Amygdala (tissue), 56 donors: ENCODE data around the gene MAP2K7.

Source experiments
- DNase-seq, 56 donors: peaks; one replicate each; lab custom pipeline; 2025; lab: John Stamatoyannopoulos, UW

MAP2K7 gene

DNA sequence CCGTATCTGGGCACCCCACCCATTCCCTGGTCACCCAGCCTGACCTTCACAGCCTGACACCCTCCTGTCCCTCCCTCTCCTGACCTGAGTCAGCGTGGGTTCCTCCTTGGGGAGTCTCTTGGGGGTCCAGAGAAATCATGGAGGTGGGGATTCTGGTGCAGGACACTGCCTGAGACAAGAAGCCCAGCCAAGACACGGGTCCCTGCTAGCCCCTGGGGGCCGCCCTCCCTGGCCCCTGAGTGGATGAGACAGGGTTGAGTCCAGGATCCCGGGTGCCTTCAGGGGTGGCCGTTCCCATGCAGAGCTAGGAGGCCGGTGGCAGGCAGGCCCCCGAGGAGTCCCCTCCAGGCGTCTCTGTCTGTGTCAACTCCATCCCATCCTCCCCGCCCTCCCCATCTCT is 1.6 kb downstream of the MAP2K7 start:
- DNase-seq: no peak

DNA sequence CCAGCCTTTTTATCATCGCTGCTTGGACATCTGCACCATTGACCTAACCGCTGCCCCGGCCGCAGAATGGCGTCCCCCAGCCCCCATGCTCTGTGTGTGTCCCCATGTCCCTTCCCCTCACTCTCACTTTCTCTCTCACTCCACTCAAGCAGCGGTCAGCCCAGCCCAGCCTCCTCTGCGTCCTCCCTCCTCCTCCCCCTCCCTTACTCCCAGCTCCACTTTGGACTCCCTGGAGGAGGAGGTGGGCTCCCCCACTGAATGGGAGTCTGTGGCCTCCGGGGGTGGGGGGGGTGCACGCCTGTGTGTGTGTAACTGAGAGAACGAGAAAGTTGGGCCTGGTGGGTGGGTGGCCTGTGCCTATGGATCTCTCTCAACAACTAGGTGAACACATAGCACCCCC is 2.2 kb downstream of the MAP2K7 start:
- DNase-seq: no peak

DNA sequence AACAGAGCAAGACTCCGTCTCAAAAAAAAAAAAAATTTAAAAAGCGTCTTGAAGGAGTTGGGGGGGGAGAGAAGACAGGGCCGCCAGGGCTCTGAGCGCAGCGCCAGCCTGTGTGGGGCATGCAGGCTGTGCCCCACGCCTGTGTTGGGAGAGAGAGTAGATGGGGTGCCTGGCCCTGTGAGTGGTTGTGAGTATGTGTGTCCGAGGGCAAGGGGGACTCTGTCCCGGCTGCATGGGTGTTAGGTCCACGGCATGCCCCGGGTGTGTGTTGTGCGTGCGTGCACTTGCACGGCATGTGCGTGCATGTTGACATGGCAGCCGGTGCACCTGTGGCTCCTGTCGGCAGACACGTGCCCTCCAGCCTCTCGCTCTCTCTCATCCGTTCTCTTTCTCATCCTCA is 3.4 kb downstream of the MAP2K7 start:
- no peak for DNase-seq

DNA sequence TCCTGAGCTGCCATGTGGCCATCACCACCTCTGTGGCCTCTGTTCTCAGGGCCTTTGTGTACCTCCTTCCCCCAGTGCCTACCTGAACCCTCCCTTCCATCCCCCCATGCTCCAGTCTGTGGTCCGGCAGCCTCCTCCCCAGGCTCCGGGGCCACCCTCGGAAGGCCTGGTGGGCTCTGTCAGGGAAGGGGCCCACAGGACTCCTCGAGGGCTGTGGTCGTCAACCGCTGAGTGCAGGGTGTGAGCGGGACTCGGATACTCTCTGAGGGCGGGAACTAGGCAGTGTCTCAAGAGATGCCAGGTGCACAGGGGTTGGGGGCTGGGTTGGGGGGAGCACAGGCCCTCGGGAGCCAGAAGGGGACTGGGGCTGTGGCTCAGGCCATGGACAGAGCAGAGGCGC is 3.9 kb downstream of the MAP2K7 start:
- DNase-seq: no peak

DNA sequence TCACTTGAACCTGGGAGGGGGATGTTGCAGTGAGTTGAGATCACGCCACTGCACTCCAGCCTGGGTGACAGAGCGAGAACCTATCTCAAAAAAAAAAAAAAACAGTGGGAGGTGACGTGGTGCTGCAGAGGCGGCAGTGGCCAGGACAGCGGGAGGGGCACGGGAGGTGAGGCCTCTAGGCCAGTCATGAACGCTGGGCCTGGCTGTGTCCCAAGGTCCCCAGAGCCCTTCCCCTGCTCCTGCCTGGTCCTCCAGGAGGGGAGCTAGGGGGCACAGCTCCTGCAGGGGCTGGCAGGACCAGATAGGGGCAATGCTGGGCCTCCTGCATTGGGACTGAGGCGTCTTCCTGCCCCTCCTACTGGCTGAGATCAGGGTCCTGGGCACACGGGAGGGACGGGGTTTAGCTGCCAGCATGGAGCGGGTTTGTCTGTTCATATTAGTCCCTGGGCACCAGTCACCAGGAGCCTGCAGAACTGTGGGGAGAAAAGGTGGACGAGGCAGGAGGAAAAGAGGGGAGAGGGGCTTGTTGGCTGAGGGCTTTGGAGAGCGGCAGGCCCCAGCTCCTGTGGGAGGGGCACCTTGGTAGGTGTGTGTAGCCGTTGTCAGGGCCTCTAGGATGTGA is 4.5 kb downstream of the MAP2K7 start:
- no peak for DNase-seq

DNA sequence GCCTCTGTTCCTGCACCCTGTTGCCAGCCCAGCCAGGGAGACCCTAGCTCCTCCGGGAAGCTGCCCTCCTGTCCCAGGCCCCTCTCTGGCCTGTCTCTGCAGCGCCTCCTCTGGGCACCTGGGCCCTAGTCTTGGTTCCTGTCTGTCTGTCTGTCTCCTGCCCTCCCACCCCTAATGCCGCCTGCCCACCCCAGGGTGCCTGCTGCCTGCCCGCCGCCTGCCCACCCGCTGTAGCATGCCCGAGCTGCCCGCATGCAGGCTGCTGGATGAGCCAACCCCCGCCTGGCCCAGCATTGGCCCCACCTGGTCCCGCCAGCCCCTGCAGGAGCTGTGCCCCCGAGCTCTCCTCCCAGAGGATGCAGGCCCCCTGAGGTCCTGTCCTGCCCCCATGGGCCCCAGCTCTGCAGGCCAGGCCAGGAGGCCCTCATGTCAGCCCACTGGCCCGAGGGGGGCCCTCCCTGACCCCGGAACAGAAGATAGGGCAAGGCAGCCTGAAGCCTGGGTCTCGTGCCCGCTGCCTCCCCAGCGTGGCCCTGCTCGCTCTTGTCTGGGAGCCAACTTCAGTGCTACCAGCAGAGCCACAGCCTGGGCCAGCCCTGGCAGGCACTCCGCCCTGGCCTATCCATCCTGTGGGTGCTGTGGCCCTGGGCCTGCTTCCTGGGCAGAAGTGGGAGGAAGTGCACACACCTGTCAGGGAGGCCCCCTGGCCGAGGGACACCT is 5.2 kb downstream of the MAP2K7 start:
- no peak for DNase-seq

DNA sequence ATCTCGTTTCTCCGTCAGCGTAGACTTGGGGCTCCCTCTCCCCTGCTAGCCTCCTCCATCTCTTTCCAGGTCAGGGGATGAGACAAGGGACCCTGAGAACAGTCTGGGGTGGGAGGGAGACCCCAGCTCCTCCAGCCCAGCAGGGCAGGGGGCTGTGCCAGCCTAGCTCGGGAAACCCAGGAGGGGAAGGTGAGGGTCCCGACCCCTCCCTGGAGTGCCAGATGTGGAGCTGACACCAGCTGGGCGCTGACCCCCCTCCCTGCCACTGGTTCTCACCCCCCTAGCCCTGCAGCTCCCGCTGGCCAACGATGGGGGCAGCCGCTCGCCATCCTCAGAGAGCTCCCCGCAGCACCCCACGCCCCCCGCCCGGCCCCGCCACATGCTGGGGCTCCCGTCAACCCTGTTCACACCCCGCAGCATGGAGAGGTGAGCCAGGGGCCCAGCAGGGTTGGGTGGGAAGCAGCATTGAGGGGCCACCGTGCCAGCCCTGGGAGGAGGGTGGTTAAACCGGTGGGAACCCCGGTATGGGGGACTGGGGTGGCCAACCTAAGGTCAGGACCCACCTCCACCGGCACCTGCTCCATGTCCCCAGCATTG is 5.9 kb downstream of the MAP2K7 start:
- no peak for DNase-seq

DNA sequence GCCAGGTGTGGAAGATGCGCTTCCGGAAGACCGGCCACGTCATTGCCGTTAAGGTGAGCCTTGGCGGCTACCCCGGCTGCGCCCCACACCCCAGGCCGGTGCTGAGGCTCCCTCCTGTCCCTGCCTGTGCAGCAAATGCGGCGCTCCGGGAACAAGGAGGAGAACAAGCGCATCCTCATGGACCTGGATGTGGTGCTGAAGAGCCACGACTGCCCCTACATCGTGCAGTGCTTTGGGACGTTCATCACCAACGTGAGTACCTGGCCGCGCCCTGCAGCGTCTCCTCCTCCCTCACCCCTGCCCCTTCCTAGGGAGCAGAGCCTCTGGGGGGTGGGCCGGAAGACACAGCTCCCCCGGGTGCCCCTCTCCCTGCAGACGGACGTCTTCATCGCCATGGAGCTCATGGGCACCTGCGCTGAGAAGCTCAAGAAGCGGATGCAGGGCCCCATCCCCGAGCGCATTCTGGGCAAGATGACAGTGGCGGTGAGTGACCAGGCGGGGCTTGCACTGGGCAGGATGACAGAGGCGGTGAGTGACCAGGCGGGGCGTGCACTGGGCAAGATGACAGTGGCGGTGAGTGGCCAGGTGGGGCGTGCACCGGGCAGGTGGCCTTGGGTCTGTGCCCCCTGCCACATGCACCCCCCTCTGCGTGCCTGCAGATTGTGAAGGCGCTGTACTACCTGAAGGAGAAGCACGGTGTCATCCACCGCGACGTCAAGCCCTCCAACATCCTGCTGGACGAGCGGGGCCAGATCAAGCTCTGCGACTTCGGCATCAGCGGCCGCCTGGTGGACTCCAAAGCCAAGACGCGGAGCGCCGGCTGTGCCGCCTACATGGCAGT is 6.9 kb downstream of the MAP2K7 start:
- DNase-seq: no peak

DNA sequence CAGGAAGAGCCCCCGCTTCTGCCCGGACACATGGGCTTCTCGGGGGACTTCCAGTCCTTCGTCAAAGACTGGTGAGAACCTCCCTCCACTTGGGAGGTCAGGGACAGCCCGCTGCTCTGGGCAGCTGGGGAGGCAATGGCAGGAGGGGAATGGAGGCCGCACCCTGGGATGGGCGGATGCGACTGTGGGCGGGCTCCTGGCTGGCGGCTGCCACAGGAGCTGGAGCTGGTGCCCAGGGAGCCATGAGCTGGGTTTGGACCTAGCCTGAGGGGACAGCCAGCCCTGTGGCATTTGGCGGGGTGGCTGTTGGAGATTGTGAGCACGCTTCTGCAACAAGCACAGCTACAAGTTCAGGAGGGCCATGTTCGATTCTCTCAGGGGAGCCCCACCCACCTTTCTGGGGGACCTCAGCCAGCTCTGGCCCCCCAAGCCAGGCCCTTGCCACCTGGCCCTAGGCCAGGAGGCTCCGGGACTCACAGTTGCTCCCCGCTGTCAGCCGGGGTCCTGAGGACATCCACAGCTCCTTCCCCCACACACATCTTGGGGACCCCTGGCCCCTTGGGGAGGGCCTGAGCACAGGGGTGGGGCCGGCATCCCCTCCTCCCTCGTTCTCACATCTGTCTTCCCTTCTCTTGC is 7.9 kb downstream of the MAP2K7 start:
- no peak for DNase-seq

DNA sequence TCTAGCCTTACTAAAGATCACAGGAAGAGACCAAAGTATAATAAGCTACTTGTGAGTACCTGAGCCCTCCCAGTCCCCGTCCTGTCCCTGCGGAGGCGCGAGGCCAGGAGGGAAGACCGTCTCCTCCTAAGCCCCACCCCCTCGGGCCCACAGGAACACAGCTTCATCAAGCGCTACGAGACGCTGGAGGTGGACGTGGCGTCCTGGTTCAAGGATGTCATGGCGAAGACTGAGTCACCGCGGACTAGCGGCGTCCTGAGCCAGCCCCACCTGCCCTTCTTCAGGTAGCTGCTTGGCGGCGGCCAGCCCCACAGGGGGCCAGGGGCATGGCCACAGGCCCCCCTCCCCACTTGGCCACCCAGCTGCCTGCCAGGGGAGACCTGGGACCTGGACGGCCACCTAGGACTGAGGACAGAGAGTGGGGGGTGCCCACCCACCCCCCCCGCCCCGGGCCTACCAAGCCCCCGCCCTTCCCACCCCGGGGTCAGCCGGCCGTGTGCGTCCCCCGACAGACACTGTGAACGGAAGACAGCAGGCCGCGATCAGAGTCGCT is 8.5 kb downstream of the MAP2K7 start:
- no peak for DNase-seq

DNA sequence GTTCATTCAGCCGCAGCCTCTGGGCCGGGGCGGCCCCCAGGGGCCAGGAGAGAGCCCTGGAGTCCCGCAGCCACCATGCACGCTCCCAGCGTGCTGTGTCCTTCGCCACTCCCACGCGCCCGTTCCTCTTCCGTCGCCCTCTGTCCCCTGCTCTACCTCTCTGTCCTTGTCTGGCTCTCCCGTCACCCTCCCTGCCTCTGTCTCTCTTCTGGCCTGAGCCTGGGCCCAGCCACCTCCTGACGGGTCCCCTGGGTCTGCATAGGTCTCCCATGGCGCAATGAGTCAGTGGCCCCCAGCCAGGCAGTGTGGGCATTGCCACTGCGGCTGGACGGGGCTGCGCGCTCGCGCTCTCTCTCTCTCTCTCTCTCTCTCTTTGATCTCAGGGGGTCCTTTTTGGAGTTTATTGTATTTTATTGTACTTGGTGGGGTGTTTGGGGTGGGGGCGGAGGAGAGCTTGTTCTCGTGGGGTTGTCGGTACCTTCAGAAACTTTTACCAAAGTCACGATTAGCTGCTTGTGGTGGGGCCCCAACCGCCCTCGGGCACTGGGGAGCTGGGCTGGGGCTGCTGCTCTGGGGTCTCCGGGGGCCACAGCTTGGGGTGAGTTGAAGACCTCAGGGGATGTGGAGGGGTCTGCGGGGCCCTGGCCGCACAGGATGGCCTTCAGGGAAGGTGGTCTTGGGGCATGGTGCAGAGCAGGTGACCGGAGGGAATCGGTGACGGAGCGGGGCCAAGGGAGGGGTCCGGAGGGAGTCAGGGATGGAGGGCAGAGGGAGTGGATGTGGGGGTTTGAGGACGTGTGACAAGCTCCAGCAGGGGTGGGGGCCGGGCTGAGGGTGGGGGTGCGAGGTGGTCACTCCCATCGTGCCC is 9.3 kb downstream of the MAP2K7 start:
- no peak for DNase-seq

DNA sequence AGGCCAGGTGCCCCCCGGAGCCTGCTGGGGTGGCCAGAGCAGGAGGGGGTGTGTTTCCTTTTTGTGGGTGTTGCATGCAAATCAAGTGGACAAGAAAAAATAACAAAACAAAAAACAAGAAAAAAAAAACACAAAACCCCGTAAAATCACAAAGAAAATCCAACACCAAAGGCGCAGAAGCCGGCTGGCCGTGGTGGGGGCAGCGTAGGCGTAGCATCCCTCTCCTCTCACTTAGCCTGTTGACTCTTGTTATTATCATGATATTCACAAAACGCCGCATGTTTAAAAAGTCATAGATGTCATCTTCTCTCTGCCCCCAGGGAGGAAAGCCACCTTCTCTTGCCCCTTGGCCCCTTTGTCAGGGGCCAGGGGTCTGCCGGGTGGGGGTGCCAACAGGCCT is 10.0 kb downstream of the MAP2K7 start:
- no peak for DNase-seq

DNA sequence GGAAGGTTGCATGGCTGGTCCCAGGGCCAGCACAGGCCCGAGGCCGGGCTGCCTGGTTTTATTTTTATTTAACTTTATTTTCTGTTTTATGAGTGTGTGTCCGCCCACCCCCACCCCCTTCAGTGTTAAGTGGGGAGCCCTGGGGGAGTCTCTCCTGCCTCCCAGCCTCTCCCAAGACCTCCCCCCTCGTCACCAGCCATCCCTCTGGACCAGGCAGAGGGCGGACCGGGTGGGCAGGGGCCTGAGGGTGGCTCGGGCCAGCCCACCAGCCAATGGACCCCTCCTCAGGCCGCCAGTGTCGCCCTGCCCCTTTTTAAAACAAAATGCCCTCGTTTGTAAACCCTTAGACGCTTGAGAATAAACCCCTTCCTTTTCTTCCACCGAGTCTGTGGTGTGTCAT is 10.4 kb downstream of the MAP2K7 start:
- DNase-seq: no peak

DNA sequence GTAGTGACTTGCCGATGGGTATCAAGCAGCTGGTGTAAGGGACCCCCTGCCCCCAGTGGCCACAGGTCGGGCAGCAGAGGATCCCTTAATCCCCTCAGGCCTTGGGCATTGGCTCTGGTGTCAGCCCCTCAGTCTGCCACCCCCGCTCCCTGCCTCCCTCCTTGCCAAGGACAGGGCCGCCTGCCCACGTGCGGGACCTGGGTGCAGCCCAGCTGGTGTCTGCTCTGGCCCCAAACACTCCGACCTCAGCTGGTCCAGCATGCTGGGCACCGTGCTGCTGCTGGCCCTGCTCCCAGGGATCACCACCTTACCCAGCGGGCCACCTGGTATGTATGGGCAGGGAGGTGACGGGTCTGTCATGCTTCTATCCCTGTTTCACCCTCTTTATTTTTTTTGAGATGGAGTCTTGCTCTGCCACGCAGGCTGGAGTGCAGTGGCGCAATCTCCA is 10.9 kb downstream of the MAP2K7 start, which contains the start of gene TGFBR3L:
Gene TGFBR3L, plus strand, starts transcription at position 233 of the 448 bp plus-strand sequence.
- DNase-seq: no peak

DNA sequence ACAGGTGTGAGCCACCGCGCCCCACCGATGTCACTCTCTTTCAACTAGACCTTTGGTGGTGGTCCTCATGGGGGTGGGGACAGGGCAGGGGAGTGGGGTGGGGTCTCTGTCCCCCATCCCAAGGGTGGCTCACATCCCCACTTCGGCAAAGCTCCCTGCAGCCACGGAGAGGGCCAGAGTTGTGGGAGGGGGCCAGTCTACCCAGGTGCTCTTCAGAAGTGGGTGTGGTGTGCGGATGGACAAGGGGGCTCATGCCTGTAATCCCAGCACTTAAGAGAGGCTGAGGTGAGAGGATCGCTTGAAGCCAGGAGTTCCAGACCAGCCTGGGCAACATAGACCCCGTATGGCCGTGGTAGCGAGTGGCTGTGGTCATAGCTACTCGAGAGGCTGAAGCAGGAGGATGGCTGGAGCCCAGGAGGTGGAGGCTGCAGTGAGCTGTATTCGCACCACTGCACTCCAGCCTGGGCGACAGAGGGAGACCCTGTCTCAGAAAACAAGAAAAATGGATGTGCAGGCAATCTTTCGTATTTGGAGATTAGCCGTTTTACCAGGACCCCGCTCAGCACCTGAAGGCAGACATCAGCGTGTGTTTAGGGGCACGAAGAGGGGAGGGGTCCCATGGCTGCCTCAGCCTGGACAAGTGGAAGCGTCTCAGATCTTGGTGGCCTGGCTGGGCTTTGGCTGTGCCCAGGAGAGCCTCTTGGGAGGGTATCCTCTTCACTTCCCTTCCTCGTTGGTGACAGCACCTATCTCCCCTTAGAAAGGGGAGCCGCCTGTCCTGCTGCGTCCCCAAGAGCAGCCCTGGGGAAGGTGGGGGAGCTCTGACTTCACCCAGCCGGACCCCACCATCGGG is 11.8 kb downstream of the MAP2K7 start:
- DNase-seq: no peak

DNA sequence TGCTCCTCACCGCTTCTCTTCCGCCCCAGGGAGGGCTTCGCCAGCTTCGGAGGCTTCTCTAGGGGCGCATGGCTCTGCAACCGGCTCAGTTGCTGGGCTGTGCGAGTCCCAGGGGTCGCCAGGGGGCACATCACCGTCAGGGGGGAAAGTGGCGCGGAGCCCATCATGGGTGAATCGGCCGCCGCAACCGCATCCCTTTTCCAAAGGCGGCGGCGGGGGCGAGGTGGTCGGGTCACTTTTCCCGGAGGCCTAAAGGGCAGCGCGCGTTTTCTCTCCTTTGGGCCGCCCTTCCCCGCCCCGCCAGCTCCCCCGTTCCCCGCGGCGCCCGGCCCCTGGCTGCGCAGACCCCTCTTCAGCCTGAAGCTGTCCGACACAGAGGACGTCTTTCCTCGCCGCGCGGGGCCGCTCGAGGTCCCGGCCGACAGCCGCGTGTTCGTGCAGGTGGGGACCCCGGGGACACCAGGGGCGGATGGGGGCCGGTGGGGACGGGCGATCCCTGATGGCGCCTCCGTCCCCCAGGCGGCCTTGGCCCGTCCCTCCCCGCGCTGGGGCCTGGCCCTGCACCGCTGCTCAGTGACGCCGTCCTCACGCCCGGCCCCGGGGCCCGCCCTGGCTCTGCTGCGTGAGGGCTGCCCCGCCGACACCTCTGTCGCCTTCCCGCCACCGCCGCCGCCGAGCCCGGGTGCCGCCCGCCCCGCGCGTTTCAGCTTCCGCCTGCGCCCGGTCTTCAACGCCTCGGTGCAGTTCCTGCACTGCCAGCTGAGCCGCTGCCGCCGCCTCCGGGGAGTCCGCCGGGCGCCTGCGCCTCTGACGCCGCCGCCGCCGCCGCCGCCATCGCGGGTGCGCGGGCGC is 12.7 kb downstream of the MAP2K7 start:
- DNase-seq: peak in 5 of 56 donors; percentile 6 to 52 (median 31)

DNA sequence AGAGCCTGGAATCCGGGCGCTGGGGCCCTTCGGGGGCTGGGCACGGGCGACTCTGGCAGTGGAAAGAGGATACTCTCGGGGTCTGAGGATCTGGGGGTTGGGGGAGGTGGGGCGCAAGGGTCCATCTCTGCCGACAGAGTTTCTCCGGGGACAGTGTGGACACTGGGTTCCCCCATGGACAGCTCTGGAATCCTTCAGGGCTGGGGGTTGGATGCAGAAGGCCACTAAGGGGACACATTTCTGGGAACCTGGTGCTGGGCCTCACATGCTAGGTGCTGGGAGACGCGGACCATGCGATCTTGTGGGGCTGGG is 13.2 kb downstream of the MAP2K7 start:
- DNase-seq: peak in 3 of 56 donors; percentile 13 to 52 (median 38)
